ENCODE results near the gene CDC42EP4.

DNA sequence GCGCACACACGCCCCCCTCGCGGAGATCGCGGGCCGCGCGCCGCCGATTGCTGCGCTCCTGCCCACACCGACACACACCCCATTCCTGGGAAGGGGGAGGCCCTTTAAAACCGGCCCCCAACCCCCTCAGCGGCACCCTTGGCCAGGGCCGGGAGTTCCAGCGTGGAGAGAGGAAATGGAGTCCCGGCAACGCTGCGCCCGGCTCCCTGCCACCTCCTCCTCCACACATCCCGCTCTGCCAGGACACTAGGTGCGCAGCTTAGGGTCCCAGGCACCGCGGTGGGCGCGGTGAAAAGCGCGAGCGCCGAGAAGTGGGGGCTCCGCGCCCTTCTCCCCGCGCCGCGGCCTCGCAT, 397 bp downstream of the CDC42EP4 start:
- TF ChIP-seq FOXM1 (IDR thresholded peaks at IDR 0.05; ENCODE audit: borderline replicate concordance) (no peak), TARDBP (IDR thresholded peaks at IDR 0.05) (no peak), SUZ12 (IDR thresholded peaks at IDR 0.05) (no peak), ARNT (IDR thresholded peaks at IDR 0.05) (no peak), SP1 (IDR thresholded peaks at IDR 0.05) (no peak), FOXK2 (IDR thresholded peaks at IDR 0.05) (no peak), ELF4 (IDR thresholded peaks at IDR 0.05) (no peak), HDGF (IDR thresholded peaks at IDR 0.05; ENCODE audit: borderline replicate concordance) (no peak), FOXA1 (IDR thresholded peaks at IDR 0.05) (no peak), CTBP1 (IDR thresholded peaks at IDR 0.05; ENCODE audit: borderline replicate concordance) (no peak), ZNF384 (IDR thresholded peaks at IDR 0.05) (no peak), LEF1 (IDR thresholded peaks at IDR 0.05; ENCODE audit: borderline replicate concordance) (no peak), BHLHE40 (IDR thresholded peaks at IDR 0.05; ENCODE audit: borderline replicate concordance) (no peak)

Measured in HEK293T (cell line).